Measurements from ENCODE around the gene GPC6. TPM values are rescaled to one million over a fixed set of nuclear protein-coding genes. Genes with fewer than 3 reads are reported as not detected.

GPC6 gene
- polyA plus RNA-seq, 2 of the 4 experiments (the other 2 are of a cell fraction): 8.0 to 14.4 TPM

DNA sequence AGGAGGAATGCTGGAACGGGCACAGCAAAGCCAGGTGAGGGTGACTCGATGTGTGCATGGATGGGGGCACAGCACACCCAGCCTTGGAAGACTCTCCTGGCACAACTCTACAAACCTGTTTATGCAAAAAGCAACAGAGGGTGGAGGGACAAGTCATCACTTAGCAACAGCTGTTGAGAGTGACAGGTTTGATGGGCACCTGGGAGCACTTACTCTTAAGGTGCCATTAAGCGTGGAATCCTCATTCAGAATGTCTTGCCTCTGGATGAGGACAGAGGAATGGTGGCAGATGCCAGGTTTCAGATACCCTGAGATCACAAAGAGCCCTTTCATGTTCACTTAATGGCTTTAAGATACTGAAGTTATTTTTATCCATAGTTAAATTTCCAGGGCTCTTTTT, 1155.9 kb downstream of the GPC6 start:
- CTCF ChIA-PET: no interaction called here
- TF ChIP-seq, protein P1, sequence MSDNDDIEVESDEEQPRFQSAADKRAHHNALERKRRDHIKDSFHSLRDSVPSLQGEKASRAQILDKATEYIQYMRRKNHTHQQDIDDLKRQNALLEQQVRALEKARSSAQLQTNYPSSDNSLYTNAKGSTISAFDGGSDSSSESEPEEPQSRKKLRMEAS (IDR thresholded peaks at IDR 0.05): no peak
- TF ChIP-seq GATA3 (IDR thresholded peaks at IDR 0.05; ENCODE audit: borderline replicate concordance) (no peak), RFX5 (IDR thresholded peaks at IDR 0.05) (no peak), ZC3H11A (IDR thresholded peaks at IDR 0.05) (no peak), FOSL2 (IDR thresholded peaks at IDR 0.05) (no peak), FOSL2 (CRISPR knock-in tag; IDR thresholded peaks at IDR 0.05) (no peak), SMC3 (IDR thresholded peaks at IDR 0.05) (no peak)
- TF ChIP-seq, protein P2, sequence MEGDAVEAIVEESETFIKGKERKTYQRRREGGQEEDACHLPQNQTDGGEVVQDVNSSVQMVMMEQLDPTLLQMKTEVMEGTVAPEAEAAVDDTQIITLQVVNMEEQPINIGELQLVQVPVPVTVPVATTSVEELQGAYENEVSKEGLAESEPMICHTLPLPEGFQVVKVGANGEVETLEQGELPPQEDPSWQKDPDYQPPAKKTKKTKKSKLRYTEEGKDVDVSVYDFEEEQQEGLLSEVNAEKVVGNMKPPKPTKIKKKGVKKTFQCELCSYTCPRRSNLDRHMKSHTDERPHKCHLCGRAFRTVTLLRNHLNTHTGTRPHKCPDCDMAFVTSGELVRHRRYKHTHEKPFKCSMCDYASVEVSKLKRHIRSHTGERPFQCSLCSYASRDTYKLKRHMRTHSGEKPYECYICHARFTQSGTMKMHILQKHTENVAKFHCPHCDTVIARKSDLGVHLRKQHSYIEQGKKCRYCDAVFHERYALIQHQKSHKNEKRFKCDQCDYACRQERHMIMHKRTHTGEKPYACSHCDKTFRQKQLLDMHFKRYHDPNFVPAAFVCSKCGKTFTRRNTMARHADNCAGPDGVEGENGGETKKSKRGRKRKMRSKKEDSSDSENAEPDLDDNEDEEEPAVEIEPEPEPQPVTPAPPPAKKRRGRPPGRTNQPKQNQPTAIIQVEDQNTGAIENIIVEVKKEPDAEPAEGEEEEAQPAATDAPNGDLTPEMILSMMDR (IDR thresholded peaks at IDR 0.05): no peak
- TF ChIP-seq, protein P3, sequence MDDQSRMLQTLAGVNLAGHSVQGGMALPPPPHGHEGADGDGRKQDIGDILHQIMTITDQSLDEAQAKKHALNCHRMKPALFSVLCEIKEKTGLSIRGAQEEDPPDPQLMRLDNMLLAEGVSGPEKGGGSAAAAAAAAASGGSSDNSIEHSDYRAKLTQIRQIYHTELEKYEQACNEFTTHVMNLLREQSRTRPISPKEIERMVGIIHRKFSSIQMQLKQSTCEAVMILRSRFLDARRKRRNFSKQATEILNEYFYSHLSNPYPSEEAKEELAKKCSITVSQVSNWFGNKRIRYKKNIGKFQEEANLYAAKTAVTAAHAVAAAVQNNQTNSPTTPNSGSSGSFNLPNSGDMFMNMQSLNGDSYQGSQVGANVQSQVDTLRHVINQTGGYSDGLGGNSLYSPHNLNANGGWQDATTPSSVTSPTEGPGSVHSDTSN (IDR thresholded peaks at IDR 0.05): no peak
- TF ChIP-seq, protein P4, sequence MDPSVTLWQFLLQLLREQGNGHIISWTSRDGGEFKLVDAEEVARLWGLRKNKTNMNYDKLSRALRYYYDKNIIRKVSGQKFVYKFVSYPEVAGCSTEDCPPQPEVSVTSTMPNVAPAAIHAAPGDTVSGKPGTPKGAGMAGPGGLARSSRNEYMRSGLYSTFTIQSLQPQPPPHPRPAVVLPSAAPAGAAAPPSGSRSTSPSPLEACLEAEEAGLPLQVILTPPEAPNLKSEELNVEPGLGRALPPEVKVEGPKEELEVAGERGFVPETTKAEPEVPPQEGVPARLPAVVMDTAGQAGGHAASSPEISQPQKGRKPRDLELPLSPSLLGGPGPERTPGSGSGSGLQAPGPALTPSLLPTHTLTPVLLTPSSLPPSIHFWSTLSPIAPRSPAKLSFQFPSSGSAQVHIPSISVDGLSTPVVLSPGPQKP (IDR thresholded peaks at IDR 0.05; ENCODE audit: low read depth, low read length): no peak
- FAIRE-seq (no peak), DNase-seq (ENCODE audit: low read depth in 1 of 2, low spot score in 1 of 2) (no peak), ATAC-seq (no peak)
- POLR2A ChIA-PET: no interaction called here
- no peak overlapping the region for H3K4me3 ChIP-seq
- no peaks in the 10 kb centered on the region for H3K4me1 ChIP-seq
- no peaks in the 10 kb centered on the region for H3K9me3 ChIP-seq
- no peak overlapping the region for H3K4me2 ChIP-seq
- H3K27ac ChIP-seq: no peak overlapping the region
- WGBS (ENCODE audit: missing lambda C conversion rate): 40% methylated on average over 3 of the region's 3 CpGs

DNA sequence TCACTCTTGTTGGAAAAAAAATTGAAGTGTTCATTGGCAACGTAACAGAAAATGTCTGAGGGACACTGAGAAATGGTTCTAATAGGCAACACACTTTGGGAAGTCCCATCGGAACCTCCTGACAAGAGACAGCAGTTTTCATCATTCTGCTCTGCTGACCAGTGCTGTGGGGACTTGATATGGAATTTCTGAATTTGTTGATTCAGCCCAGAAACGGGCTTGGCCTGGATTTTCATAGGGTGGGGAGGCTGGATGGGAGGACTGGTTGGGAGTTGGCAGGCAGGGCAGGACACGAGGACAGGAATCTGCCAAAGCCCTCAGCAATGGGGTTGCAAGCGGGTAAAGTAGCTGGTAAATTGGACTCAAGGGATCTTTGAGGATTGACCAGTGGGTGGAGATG, 1156.4 kb downstream of the GPC6 start:
- CTCF ChIA-PET: no interaction called here
- no peak for DNase-seq (ENCODE audit: low read depth in 1 of 2, low spot score in 1 of 2)

DNA sequence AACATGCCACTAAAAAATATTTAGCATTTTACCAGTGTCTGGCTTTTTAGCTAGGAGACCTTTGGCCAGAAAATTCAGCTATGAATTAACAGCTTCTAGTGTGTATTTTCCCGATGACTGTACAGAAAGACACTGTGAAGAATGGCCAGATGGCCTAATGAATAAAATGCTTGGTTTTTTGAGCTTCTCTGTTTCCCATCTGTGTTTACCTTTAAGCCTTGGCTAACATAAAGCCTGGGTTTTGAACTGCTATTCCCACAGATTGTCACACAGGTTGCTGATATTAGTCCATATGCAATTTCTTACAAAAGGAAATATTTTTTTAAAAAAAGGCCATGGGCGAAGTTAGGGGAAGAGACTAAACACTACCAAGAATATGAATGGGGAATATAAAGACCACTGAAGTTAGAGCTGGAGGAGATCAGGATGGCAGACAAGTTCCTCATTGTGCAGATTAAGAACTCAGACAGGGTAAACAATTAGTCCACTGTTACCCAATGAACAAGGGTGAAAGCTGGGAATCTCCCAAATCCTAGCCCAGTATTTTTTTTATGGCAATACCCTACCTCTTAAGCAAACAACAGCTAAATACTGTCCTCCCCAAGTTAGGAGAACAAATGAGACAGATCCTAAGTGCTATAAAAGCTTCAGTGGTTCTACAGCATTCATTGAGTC, 1157.8 kb downstream of the GPC6 start:
- no peaks in the 10 kb centered on the region for H3K9me3 ChIP-seq
- H3K4me2 ChIP-seq: no peak overlapping the region
- POLR2A ChIA-PET: no interaction called here
- CTCF ChIA-PET: interaction anchor here (1.6 kb wide), 1 partner anchor 22 kb away, joined by 4 read pairs; no protein-coding TSS in a partner anchor
- 45% methylated on average over 2 of the region's 2 CpGs for WGBS (ENCODE audit: missing lambda C conversion rate)
- TF ChIP-seq ESRRA (IDR thresholded peaks at IDR 0.05; ENCODE audit: borderline replicate concordance, low read length) (no peak), TFCP2L1 (CRISPR knock-in tag; IDR thresholded peaks at IDR 0.05) (no peak), GATA3 (IDR thresholded peaks at IDR 0.05; ENCODE audit: borderline replicate concordance) (no peak), RNF2 (IDR thresholded peaks at IDR 0.05; ENCODE audit: borderline replicate concordance, low read depth) (no peak), MAFK (IDR thresholded peaks at IDR 0.05; ENCODE audit: partially characterized antibody) (no peak), NPAS2 (CRISPR knock-in tag; IDR thresholded peaks at IDR 0.05; ENCODE audit: borderline replicate concordance) (no peak)
- TF ChIP-seq, protein P5, sequence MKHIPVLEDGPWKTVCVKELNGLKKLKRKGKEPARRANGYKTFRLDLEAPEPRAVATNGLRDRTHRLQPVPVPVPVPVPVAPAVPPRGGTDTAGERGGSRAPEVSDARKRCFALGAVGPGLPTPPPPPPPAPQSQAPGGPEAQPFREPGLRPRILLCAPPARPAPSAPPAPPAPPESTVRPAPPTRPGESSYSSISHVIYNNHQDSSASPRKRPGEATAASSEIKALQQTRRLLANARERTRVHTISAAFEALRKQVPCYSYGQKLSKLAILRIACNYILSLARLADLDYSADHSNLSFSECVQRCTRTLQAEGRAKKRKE (CRISPR knock-in tag; IDR thresholded peaks at IDR 0.05; ENCODE audit: low read depth): no peak
- DNase-seq (ENCODE audit: low read depth in 1 of 2, low spot score in 1 of 2): no peak
- no peak overlapping the region for H3K27ac ChIP-seq
- no peak for FAIRE-seq
- no peaks in the 10 kb centered on the region for H3K4me1 ChIP-seq
- no peak overlapping the region for H3K4me3 ChIP-seq
- no peak for ATAC-seq

More for the DNA sequence above, 1156.4 kb downstream of the GPC6 start:
- TF ChIP-seq, protein P6, sequence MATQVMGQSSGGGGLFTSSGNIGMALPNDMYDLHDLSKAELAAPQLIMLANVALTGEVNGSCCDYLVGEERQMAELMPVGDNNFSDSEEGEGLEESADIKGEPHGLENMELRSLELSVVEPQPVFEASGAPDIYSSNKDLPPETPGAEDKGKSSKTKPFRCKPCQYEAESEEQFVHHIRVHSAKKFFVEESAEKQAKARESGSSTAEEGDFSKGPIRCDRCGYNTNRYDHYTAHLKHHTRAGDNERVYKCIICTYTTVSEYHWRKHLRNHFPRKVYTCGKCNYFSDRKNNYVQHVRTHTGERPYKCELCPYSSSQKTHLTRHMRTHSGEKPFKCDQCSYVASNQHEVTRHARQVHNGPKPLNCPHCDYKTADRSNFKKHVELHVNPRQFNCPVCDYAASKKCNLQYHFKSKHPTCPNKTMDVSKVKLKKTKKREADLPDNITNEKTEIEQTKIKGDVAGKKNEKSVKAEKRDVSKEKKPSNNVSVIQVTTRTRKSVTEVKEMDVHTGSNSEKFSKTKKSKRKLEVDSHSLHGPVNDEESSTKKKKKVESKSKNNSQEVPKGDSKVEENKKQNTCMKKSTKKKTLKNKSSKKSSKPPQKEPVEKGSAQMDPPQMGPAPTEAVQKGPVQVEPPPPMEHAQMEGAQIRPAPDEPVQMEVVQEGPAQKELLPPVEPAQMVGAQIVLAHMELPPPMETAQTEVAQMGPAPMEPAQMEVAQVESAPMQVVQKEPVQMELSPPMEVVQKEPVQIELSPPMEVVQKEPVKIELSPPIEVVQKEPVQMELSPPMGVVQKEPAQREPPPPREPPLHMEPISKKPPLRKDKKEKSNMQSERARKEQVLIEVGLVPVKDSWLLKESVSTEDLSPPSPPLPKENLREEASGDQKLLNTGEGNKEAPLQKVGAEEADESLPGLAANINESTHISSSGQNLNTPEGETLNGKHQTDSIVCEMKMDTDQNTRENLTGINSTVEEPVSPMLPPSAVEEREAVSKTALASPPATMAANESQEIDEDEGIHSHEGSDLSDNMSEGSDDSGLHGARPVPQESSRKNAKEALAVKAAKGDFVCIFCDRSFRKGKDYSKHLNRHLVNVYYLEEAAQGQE (IDR thresholded peaks at IDR 0.05): no peak
- no peak for TF ChIP-seq MAZ (IDR thresholded peaks at IDR 0.05; ENCODE audit: borderline replicate concordance, low read depth, low read length)
- no peak overlapping the region for H3K4me2 ChIP-seq
- POLR2A ChIA-PET: no interaction called here
- no peak overlapping the region for H3K27ac ChIP-seq
- ATAC-seq: no peak
- no peaks in the 10 kb centered on the region for H3K4me1 ChIP-seq
- 49% methylated on average over 4 of the region's 5 CpGs for WGBS (ENCODE audit: missing lambda C conversion rate)
- no peak for FAIRE-seq
- H3K4me3 ChIP-seq: no peak overlapping the region
- no peaks in the 10 kb centered on the region for H3K9me3 ChIP-seq

Data from A549 (cell line).